Activated CD4-positive, alpha-beta T cell treated with anti-CD3 and anti-CD28 coated beads, Interleukin-2, amount 50 U/mL, for 24 hours (primary cell): ENCODE measurements around the gene ADNP2.

Source experiments
- DNase-seq, 2 donors: peaks; one replicate each; pipeline ENCODE4 v3.0.0-alpha.2; 2020; ENCODE audit warnings: low read depth in 1 of 2, low spot score in 1 of 2

The ADNP2 gene

GRCh38 chr18:80187956-80188642, 79.0 kb downstream of the ADNP2 start:
- DNase-seq, result no peak

GRCh38 chr18:80188643-80189530, 79.8 kb downstream of the ADNP2 start:
- no peak for DNase-seq

- no peak for DNase-seq
Observed at GRCh38 chr18:80189531-80189865, 80.4 kb downstream of the ADNP2 start.
